ENCODE results near the gene RBM17.
"Not testable (repeated sequence)": the region's sequence is repeated elsewhere in the genome, so short reads cannot be mapped to it uniquely, and the experiment has no call there.

Gene RBM17

GRCh38 chr10:6139470-6139869 is 50.6 kb downstream of the RBM17 start:
- no peak for DNase-seq

GRCh38 chr10:6140141-6140841 is 51.5 kb downstream of the RBM17 start:
- DNase-seq, result no peak

- DNase-seq, result no peak
These were observed 52.1 kb downstream of the RBM17 start for GRCh38 chr10:6140965-6141295.

- peak; percentile 64 for DNase-seq
These were observed 52.7 kb downstream of the RBM17 start for GRCh38 chr10:6141296-6142151.

GRCh38 chr10:6142186-6142585 is 53.4 kb downstream of the RBM17 start:
- not testable (repeated sequence) for DNase-seq

- no peak for DNase-seq
These were observed 53.8 kb downstream of the RBM17 start for GRCh38 chr10:6142644-6143043.

- no peak for DNase-seq
These were observed 54.3 kb downstream of the RBM17 start for GRCh38 chr10:6143181-6143580.

GRCh38 chr10:6144406-6145165 is 55.8 kb downstream of the RBM17 start:
- DNase-seq, result peak; percentile 74

GRCh38 chr10:6145166-6145987 is 56.5 kb downstream of the RBM17 start:
- DNase-seq, result no peak

- no peak for DNase-seq
These were observed 57.4 kb downstream of the RBM17 start for GRCh38 chr10:6146013-6146785.

GRCh38 chr10:6146921-6147320 is 58.1 kb downstream of the RBM17 start:
- no peak for DNase-seq

GRCh38 chr10:6148251-6148701 is 59.4 kb downstream of the RBM17 start:
- DNase-seq, result no peak

- no peak for DNase-seq
These were observed 60.1 kb downstream of the RBM17 start for GRCh38 chr10:6148908-6149307.

- DNase-seq, result peak; percentile 30
These were observed 62.5 kb downstream of the RBM17 start for GRCh38 chr10:6151087-6151977.

- no peak for DNase-seq
These were observed 65.0 kb downstream of the RBM17 start for GRCh38 chr10:6153845-6154244.

GRCh38 chr10:6154566-6154965 is 65.7 kb downstream of the RBM17 start:
- DNase-seq, result no peak

GRCh38 chr10:6158276-6158675 is 69.4 kb downstream of the RBM17 start:
- no peak for DNase-seq

GRCh38 chr10:6161921-6162320 is 73.1 kb downstream of the RBM17 start:
- no peak for DNase-seq

GRCh38 chr10:6162589-6163356 is 73.9 kb downstream of the RBM17 start:
- DNase-seq, result no peak
